Fibroblast of the aortic adventitia (primary cell): Measurements from ENCODE around the gene GPR37L1. TPM values are rescaled to one million over a fixed set of nuclear protein-coding genes. Genes with fewer than 3 reads are reported as not detected.
"Not testable (repeated sequence)": the region's sequence is repeated elsewhere in the genome, so short reads cannot be mapped to it uniquely, and the experiment has no call there.

Experiments
- DNase-seq: peaks from one replicate; pipeline ENCODE4 v3.0.0-alpha.2; 2010; ENCODE audit warnings: low read depth
- H3K4me3 ChIP-seq: 2 replicates; pipeline ENCODE4 v1.5.1; 2011; ENCODE audit warnings: low read depth, mild to moderate bottlenecking, control low read depth, low read length, moderate library complexity
- total RNA-seq: library from RNA; depleted of rRNA; stranded (reverse); fragments of >200 nt; gene quantifications from 2 replicates; pipeline ENCODE4 v1.2.3, GENCODE V29; 2012; ENCODE audit warnings: low replicate concordance
- TF ChIP-seq, protein P1 (sequence below): IDR thresholded peaks from 2 replicates; pipeline ENCODE4 v1.5.1; 2011; ENCODE audit warnings: mild to moderate bottlenecking, low read length, control low read depth, inconsistent platforms; ENCODE audit not compliant: insufficient read depth

The GPR37L1 gene
- total RNA-seq, 1 donor: not detected

DNA sequence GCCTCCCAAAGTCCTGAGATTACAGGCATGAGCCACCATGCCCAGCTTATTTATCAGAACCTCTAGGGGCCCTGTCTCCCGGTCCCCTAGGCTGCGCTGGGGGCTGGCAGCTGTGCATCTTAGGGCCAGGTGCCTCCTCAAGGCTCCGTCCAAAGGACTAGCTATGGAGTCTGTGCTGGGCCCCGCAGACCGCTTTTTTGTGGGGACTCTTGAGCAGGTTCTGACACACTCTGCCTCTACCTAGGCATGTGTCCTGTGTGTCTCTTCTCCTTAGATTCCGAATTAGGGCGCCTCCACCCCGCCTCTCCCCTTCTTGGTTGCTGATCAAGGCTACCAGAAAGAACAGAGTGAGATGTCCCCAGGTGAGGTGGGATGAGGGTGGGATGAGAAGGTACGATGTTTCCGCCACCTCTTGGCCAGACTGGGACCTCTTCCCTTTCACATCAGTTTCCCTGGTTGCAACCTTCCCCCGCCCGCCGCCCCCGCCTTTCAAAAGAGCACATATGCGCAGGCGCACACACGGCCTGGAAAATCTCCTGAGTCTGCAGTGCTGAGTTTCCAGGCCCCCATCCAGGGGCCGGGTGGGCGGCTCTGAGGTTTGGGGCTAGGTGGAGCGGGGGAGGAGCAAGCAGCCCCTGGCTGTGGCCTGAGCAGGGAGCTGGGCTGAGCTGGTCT, 42.7 kb downstream of the GPR37L1 start:
- DNase-seq: no peak
- TF ChIP-seq, protein P1, sequence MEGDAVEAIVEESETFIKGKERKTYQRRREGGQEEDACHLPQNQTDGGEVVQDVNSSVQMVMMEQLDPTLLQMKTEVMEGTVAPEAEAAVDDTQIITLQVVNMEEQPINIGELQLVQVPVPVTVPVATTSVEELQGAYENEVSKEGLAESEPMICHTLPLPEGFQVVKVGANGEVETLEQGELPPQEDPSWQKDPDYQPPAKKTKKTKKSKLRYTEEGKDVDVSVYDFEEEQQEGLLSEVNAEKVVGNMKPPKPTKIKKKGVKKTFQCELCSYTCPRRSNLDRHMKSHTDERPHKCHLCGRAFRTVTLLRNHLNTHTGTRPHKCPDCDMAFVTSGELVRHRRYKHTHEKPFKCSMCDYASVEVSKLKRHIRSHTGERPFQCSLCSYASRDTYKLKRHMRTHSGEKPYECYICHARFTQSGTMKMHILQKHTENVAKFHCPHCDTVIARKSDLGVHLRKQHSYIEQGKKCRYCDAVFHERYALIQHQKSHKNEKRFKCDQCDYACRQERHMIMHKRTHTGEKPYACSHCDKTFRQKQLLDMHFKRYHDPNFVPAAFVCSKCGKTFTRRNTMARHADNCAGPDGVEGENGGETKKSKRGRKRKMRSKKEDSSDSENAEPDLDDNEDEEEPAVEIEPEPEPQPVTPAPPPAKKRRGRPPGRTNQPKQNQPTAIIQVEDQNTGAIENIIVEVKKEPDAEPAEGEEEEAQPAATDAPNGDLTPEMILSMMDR: no peak
- no peak overlapping the region for H3K4me3 ChIP-seq

DNA sequence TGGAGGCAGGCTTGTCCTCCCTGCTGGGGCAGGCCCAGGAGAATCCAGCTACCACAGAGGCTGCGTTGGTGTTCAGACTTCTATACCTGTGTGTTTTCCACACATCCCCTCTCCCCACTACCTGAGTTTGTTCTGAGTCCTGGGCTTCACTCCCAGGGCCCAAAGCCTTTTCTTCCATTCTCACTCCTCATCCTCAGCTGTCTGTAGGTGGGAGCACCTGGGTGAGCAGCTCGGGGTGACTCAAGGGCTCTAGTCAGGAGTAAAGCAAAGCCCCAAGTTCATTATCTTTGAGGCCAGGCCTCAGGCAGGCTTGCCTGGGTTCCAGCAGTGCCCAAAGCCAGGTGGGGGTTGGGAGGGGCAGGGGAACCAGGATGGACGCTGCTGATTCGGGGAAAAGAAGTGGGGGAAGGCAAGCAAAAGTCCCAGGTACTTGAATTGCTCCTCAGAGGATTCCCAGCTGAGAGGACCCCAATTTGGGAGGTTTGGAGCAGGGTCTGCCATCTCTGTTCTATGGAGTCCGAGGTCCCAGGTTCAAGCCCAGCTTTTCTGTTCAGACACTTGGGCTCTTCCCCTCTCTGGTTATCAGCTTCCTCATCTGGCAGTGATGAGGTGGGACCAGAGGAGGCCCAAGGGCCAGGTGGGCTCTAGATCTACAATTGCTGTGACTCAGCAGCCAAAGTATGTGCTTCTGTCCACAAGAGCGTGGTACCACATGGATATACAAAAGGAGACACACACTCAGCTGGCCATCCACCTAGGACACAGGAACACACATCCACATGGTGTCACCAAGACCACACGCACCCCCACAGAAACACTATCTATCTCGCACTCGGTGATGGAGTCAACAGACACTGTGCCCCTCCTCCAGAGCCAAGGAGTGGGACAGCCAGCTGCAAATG, 43.5 kb downstream of the GPR37L1 start:
- no peak for DNase-seq
- H3K4me3 ChIP-seq: no peak overlapping the region
- TF ChIP-seq, protein P1: no peak

DNA sequence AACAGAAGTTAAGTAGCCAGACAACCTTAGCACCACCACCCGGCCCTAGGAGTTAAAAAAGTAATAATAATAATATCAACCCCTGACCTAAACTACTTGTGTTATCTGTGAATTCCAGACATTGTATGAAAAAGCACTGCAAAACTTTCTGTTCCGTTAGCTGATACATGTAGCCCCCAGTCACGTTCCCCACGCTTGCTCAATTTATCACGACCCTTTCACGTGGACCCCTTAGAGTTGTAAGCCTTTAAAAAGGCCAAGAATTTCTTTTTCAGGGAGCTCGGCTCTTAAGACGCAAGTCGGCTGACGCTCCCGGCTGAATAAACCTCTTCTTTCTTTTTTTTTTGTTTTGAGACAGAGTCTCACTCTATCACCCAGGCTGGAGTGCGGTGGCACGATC, 44.3 kb downstream of the GPR37L1 start:
- H3K4me3 ChIP-seq, DNase-seq: not testable (repeated sequence)

DNA sequence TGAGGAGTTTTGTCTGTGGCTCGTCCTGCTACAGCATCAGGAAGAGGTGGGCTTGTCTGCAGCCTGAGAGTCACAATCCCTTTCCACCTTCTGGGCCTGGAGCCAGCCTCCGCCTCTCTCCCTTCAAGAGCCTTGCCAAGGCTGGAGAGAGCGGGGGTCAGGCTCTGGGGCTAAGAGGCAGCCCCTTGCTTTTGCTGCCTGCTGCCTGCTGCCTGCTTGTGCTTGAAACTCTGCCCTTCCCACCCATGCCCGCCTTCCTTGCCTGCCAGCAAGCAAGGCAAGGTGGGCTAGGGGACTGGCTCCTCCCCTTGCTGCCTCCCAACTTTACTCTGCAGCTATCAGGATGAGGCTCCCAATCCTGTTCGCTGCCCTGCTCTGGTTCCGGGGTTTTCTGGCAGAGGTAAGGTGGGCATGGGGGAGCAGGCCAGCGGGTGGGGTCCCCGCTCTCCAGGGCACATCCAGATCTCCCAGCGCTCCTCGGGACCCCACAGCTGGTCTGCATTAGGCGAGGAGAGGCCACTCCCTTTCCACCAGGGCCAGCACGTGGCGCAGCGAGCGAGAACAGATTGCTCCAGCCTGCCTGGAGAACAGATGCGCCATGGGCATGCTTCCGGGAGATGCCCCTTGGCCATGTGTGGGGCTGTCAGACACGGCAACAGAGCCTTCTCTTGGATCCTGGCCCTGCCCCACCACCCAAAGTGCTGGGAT, 45.1 kb downstream of the GPR37L1 start:
- TF ChIP-seq, protein P1: no peak
- DNase-seq: peak; percentile 48

DNA sequence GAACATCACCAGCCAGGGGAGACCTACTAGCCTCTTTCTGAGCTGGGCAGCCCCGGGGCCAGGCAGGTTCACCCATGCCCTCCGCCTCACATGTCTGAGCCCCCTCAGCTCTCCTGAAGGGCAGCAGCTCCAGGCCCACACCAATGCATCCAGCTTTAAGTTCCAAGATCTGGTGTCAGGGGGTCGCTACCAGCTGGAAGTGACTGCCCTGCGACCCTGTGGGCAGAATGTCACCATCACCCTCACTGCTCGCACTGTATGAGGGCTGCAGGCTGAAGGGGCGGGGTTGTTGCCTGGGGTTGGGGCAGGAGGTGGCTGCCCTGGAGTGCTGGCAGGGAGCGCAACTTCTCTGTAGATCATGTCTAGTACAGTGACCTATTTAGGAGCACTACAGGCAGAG, 46.1 kb downstream of the GPR37L1 start:
- TF ChIP-seq, protein P1: no peak
- no peak for DNase-seq
- H3K4me3 ChIP-seq: no peak overlapping the region

More for the DNA sequence above, 45.1 kb downstream of the GPR37L1 start:
- no peak overlapping the region for H3K4me3 ChIP-seq

DNA sequence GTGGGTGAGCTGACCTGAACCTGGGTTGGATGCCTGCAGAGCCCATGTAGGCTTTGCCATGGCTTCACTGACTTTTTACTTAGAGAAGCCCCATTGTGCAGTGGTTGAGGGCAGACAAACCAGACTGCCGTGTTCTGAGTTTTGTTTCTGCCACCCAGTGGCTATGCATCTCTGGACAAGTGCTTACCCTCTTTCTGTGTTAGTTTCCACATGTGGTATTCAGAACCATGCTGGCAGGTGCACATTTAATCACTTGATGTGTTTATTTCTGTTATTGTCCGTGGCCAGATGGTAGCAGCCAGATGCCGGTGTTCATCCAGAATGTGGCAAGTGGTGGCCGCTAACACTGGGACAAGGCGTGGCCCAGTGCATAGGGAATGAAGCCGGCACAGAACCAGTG, 48.0 kb downstream of the GPR37L1 start:
- no peak overlapping the region for H3K4me3 ChIP-seq
- TF ChIP-seq, protein P1: no peak
- no peak for DNase-seq
